GM19468 (cell line): ENCODE results near the gene ARHGEF17.

Experiments used
- ATAC-seq: cut with Tn5 transposase; IDR thresholded peaks from one replicate; pipeline ENCODE4 v1.9.1; 2021; ENCODE audit warnings: mild to moderate bottlenecking, moderate library complexity, moderate number of reproducible peaks; ENCODE audit not compliant: unreplicated experiment; ENCODE audit errors: extremely low read depth

The ARHGEF17 gene

GRCh38 chr11:73310076-73310475 is 2.0 kb downstream of the ARHGEF17 start:
- ATAC-seq = no peak

GRCh38 chr11:73310661-73311393 is 2.8 kb downstream of the ARHGEF17 start:
- no peak for ATAC-seq

GRCh38 chr11:73311394-73311869 is 3.4 kb downstream of the ARHGEF17 start:
- ATAC-seq = no peak

GRCh38 chr11:73312036-73312435 is 4.0 kb downstream of the ARHGEF17 start:
- no peak for ATAC-seq

GRCh38 chr11:73312851-73313327 is 4.8 kb downstream of the ARHGEF17 start:
- ATAC-seq = no peak

- ATAC-seq = no peak
Measured at GRCh38 chr11:73313652-73314051, 5.6 kb downstream of the ARHGEF17 start.

GRCh38 chr11:73314117-73314961 is 6.3 kb downstream of the ARHGEF17 start:
- no peak for ATAC-seq

- no peak for ATAC-seq
Measured at GRCh38 chr11:73315293-73316020, 7.4 kb downstream of the ARHGEF17 start.

- ATAC-seq = no peak
Measured at GRCh38 chr11:73316422-73316821, 8.3 kb downstream of the ARHGEF17 start.

- no peak for ATAC-seq
Measured at GRCh38 chr11:73317373-73317772, 9.3 kb downstream of the ARHGEF17 start.

- no peak for ATAC-seq
Measured at GRCh38 chr11:73317803-73318202, 9.7 kb downstream of the ARHGEF17 start.

GRCh38 chr11:73318501-73319011 is 10.5 kb downstream of the ARHGEF17 start:
- no peak for ATAC-seq

- no peak for ATAC-seq
Measured at GRCh38 chr11:73320763-73321603, 12.9 kb downstream of the ARHGEF17 start.

GRCh38 chr11:73321604-73322381 is 13.7 kb downstream of the ARHGEF17 start:
- ATAC-seq = no peak

GRCh38 chr11:73322382-73323306 is 14.6 kb downstream of the ARHGEF17 start:
- ATAC-seq = no peak

GRCh38 chr11:73323464-73323863 is 15.4 kb downstream of the ARHGEF17 start:
- ATAC-seq = no peak

GRCh38 chr11:73324116-73324515 is 16.0 kb downstream of the ARHGEF17 start:
- no peak for ATAC-seq

- ATAC-seq = no peak
Measured at GRCh38 chr11:73324665-73325035, 16.6 kb downstream of the ARHGEF17 start.
